CD14-positive monocyte (primary cell): Measurements from ENCODE around the gene PRRX2. TPM values are rescaled to one million over a fixed set of nuclear protein-coding genes. Genes with fewer than 3 reads are reported as not detected.
A peak's percentile ranks its signal among the peaks of the same experiment; 100 is the strongest.

Experiments
- DNase-seq, 3 donors: peaks; one replicate each; pipeline ENCODE4 v3.0.0-alpha.2; 2011 to 2022
- H2AFZ ChIP-seq: 2 replicates; pipeline ENCODE4 v1.6.0; 2012; ENCODE audit warnings: mild to moderate bottlenecking, low read depth, low read length, inconsistent platforms; ENCODE audit not compliant: insufficient read depth, poor library complexity, severe bottlenecking
- H3K27ac ChIP-seq, 2 donors: 1 replicate in 1 of 2; 2 replicates in 1 of 2; pipeline ENCODE4 v1.5.1; 2012 to 2013; ENCODE audit warnings: low read length in 2 of 2, control low read depth in 1 of 2, inconsistent platforms in 1 of 2, low read depth in 1 of 2, mild to moderate bottlenecking in 1 of 2
- H3K27me3 ChIP-seq, 2 donors: one replicate each; pipeline versions ENCODE4 v1.6.0 to v1.6.1; 2011 to 2013; ENCODE audit warnings: low read length in 2 of 2; ENCODE audit not compliant: control insufficient read depth in 2 of 2, insufficient read depth in 2 of 2
- H3K36me3 ChIP-seq, 2 donors: replicated peaks in 1 of 2; 1 replicate in 1 of 2; 2 replicates in 1 of 2; pipeline versions ENCODE4 v1.5.1 to v1.6.1; 2012 to 2013; ENCODE audit warnings: low read length in 2 of 2, control low read depth in 1 of 2, inconsistent platforms in 1 of 2, mild to moderate bottlenecking in 1 of 2; ENCODE audit not compliant: insufficient read depth in 2 of 2, control insufficient read depth in 1 of 2
- H3K4me1 ChIP-seq, 2 donors: 1 replicate in 1 of 2; 2 replicates in 1 of 2; pipeline versions ENCODE4 v1.5.1 to v1.6.1; 2012 to 2013; ENCODE audit warnings: low read length in 2 of 2, control low read depth in 1 of 2, inconsistent platforms in 1 of 2, mild to moderate bottlenecking in 1 of 2, moderate library complexity in 1 of 2; ENCODE audit not compliant: insufficient read depth in 2 of 2, control insufficient read depth in 1 of 2
- H3K4me2 ChIP-seq: replicated peaks from 2 replicates; pipeline ENCODE3; 2012; ENCODE audit warnings: low read length, moderate library complexity, mild to moderate bottlenecking; ENCODE audit not compliant: poor library complexity, severe bottlenecking; ENCODE audit errors: extremely low read depth
- H3K4me3 ChIP-seq, 3 experiments: fragments of 200-600 bp in 1 of 3; sonication (generic) in 1 of 3; replicated peaks in 1 of 3; 1 replicate in 2 of 3; 2 replicates in 1 of 3; pipeline ENCODE4 v1.5.1; 2011 to 2013; ENCODE audit warnings: low read length in 3 of 3, mild to moderate bottlenecking in 3 of 3, control low read depth in 2 of 3, low read depth in 2 of 3, inconsistent platforms in 1 of 3, moderate library complexity in 1 of 3
- H3K79me2 ChIP-seq: 2 replicates; pipeline ENCODE4 v1.6.0; 2012; ENCODE audit warnings: mild to moderate bottlenecking, control low read depth, inconsistent platforms, low read length, moderate library complexity; ENCODE audit not compliant: insufficient read depth
- H3K9ac ChIP-seq: 2 replicates; pipeline ENCODE4 v1.6.0; 2017; ENCODE audit warnings: low read length, mild to moderate bottlenecking; ENCODE audit not compliant: insufficient read depth, poor library complexity, severe bottlenecking
- H3K9me3 ChIP-seq, 2 donors: replicated peaks in 1 of 2; 1 replicate in 1 of 2; 2 replicates in 1 of 2; pipeline versions ENCODE4 v1.5.1 to v1.6.1; 2012 to 2013; ENCODE audit warnings: low read length in 2 of 2, control low read depth in 1 of 2; ENCODE audit not compliant: control insufficient read depth in 1 of 2, insufficient read depth in 1 of 2
- H4K20me1 ChIP-seq: 2 replicates; pipeline ENCODE4 v1.6.0; 2012; ENCODE audit warnings: mild to moderate bottlenecking, low read length, control low read depth, moderate library complexity; ENCODE audit not compliant: insufficient read depth
- H3K27ac Mint-ChIP-seq, 7 donors: one replicate each; pipeline ENCODE4 v1.8.0; 2020; ENCODE audit warnings: mild to moderate bottlenecking in 7 of 7, mixed read lengths in 7 of 7, moderate library complexity in 6 of 7, inconsistent platforms in 2 of 7
- H3K27me3 Mint-ChIP-seq, 3 donors: one replicate each; pipeline ENCODE4 v1.8.0; 2021 to 2022; ENCODE audit warnings: low read depth in 3 of 3, mild to moderate bottlenecking in 3 of 3, mixed read lengths in 3 of 3, moderate library complexity in 3 of 3, inconsistent platforms in 1 of 3
- H3K36me3 Mint-ChIP-seq, 2 donors: one replicate each; pipeline ENCODE4 v1.8.0; 2020; ENCODE audit warnings: mixed read lengths in 2 of 2, inconsistent platforms in 1 of 2, mild to moderate bottlenecking in 1 of 2
- H3K4me1 Mint-ChIP-seq: one replicate; pipeline ENCODE4 v1.8.0; 2020; ENCODE audit warnings: mild to moderate bottlenecking, mixed read lengths
- H3K4me3 Mint-ChIP-seq, 2 donors: one replicate each; pipeline ENCODE4 v1.8.0; 2020; ENCODE audit warnings: mild to moderate bottlenecking in 2 of 2, mixed read lengths in 2 of 2, moderate library complexity in 1 of 2
- H3K9me3 Mint-ChIP-seq, 7 donors: one replicate each; pipeline ENCODE4 v1.8.0; 2020 to 2022; ENCODE audit warnings: mixed read lengths in 7 of 7, mild to moderate bottlenecking in 6 of 7, moderate library complexity in 6 of 7, inconsistent platforms in 2 of 7
- WGBS: methylation state at CpG from one replicate; pipeline ENCODE4 v1.1.5; 2013; ENCODE audit warnings: missing lambda C conversion rate; ENCODE audit not compliant: insufficient coverage; 5-methylcytosine and 5-hydroxymethylcytosine counted together
- intact Hi-C, 2 donors: fragments of 100-400 bp; cut with micrococcal nuclease; formaldehyde crosslinking; loops; one replicate each; pipeline versions ENCODE4 v1.15.0 to v1.15.1; 2023
- polyA plus RNA-seq, 3 donors: library from polyadenylated mRNA; depleted of rRNA in 1 of 3; unstranded in 2 of 3; stranded (reverse) in 1 of 3; fragments of 300-500 nt in 2 of 3; fragments of >200 nt in 1 of 3; fragmentation: Illumina TruSeq in 2 of 3; gene quantifications; 1 replicate in 2 of 3; 2 replicates in 1 of 3; pipeline ENCODE4 v1.2.3, GENCODE V29; 2012 to 2021
- TF ChIP-seq, protein P1 (sequence below): fragments of 200-600 bp; IDR thresholded peaks from one replicate; pipeline ENCODE4 v1.8.0; 2022; ENCODE audit warnings: antibody characterized with exemption, mild to moderate bottlenecking

PRRX2 gene
- polyA plus RNA-seq, 3 donors: not detected

DNA sequence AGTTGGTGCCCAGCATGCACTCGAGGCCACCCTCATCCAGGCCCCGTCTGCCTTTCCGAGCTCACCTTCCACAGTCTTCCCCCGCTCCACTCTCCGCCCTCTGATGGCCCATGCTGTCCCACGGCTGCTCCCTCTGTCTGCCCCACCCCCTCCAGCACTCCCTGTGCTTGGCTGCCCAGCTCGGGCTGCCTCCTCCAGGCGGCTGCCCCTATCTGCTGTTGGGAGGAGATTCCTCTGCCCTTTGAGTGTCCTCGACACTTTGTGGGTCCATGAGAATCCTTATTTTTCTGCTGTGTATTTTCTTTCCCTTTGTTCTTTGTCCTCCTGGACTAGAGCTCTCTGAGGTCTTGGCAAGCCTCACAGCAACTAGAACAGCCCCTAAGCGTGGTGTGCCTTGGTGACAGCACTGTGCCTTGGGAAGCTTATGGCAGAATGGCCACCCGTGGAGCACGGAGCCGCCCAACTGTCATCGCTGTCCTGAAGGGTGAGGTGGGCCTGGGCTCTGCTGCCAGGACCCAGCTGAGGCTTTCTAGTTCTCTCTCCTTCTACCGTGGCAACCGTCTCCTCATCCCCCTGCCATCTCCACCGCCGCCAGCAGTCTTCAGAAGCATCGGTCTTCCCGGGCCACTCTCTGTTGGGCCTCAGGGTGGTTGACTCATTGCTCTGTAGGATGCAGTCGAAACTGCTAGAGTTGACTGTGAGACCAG, 34.3 kb upstream of the PRRX2 start:
- Histone ChIP-seq H3K9ac (no peak overlapping the region), H3K4me3 (no peak overlapping the region), H3K36me3 (peaks cover 34 to 66% of the 10 kb centered on the region in 2 donors), H3K9me3 (no peaks in the 10 kb centered on the region), H4K20me1 (peaks cover 96% of the 10 kb centered on the region), H3K79me2 (peaks cover 79% of the 10 kb centered on the region), H3K27ac (peak overlapping the region in 1 of 2 donors; percentile 4), H2AFZ (no peak overlapping the region), H3K27me3 (no peaks in the 10 kb centered on the region), H3K4me1 (peaks cover 19 to 26% of the 10 kb centered on the region in 2 donors), H3K4me2 (no peak overlapping the region)
- intact Hi-C loops: no loop called here
- no peaks in the 10 kb centered on the region for H3K9me3 Mint-ChIP-seq
- WGBS: 97% methylated on average over 10 of the region's 21 CpGs
- H3K36me3 Mint-ChIP-seq: peaks cover 46 to 65% of the 10 kb centered on the region in 2 donors
- H3K27me3 Mint-ChIP-seq: no peaks in the 10 kb centered on the region
- DNase-seq: no peak
- H3K4me1 Mint-ChIP-seq: peaks cover 35% of the 10 kb centered on the region
- no peak overlapping the region for H3K4me3 Mint-ChIP-seq
- H3K27ac Mint-ChIP-seq: peak overlapping the region in 3 of 7 donors; percentile 36 to 81 (median 37)
- TF ChIP-seq, protein P1, sequence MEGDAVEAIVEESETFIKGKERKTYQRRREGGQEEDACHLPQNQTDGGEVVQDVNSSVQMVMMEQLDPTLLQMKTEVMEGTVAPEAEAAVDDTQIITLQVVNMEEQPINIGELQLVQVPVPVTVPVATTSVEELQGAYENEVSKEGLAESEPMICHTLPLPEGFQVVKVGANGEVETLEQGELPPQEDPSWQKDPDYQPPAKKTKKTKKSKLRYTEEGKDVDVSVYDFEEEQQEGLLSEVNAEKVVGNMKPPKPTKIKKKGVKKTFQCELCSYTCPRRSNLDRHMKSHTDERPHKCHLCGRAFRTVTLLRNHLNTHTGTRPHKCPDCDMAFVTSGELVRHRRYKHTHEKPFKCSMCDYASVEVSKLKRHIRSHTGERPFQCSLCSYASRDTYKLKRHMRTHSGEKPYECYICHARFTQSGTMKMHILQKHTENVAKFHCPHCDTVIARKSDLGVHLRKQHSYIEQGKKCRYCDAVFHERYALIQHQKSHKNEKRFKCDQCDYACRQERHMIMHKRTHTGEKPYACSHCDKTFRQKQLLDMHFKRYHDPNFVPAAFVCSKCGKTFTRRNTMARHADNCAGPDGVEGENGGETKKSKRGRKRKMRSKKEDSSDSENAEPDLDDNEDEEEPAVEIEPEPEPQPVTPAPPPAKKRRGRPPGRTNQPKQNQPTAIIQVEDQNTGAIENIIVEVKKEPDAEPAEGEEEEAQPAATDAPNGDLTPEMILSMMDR: no peak

- H3K4me3 ChIP-seq: no peak overlapping the region
- no peaks in the 10 kb centered on the region for H3K27me3 Mint-ChIP-seq
- H3K9ac ChIP-seq: no peak overlapping the region
- peaks cover 46 to 71% of the 10 kb centered on the region in 2 donors for H3K36me3 Mint-ChIP-seq
- H3K27ac Mint-ChIP-seq: no peak overlapping the region
- H3K9me3 ChIP-seq: no peaks in the 10 kb centered on the region
- TF ChIP-seq, protein P1: no peak
- peaks cover 73% of the 10 kb centered on the region for H3K79me2 ChIP-seq
- no peak overlapping the region for H3K4me3 Mint-ChIP-seq
- H3K36me3 ChIP-seq: peaks cover 36 to 70% of the 10 kb centered on the region in 2 donors
- H4K20me1 ChIP-seq: peaks cover 94% of the 10 kb centered on the region
- no peaks in the 10 kb centered on the region for H3K27me3 ChIP-seq
- DNase-seq: no peak
- H3K4me1 Mint-ChIP-seq: peaks cover 31% of the 10 kb centered on the region
- 95% methylated on average over 13 of the region's 19 CpGs for WGBS
- intact Hi-C loops: no loop called here
- H3K9me3 Mint-ChIP-seq: no peaks in the 10 kb centered on the region
- H3K4me1 ChIP-seq: peaks cover 15 to 21% of the 10 kb centered on the region in 2 donors
- H3K4me2 ChIP-seq: no peak overlapping the region
- H3K27ac ChIP-seq: peak overlapping the region in 1 of 2 donors; percentile 4
- H2AFZ ChIP-seq: no peak overlapping the region
These were observed 33.7 kb upstream of the PRRX2 start for GRCh38 chr9:129631674-129632129.
